ENCODE results near the gene IL12RB1. TPM values are rescaled to one million over a fixed set of nuclear protein-coding genes. Genes with fewer than 3 reads are reported as not detected.

Gene IL12RB1
- 1 to 10 TPM; 1.0 to 4.8 (median 1.9) TPM for total RNA-seq

GRCh38 chr19:18086590-18087138, at the start of gene IL12RB1:
TSS of gene IL12RB1 (minus strand) at chr19:18086934. CDS start at chr19:18086823, 111 bp downstream.
- Histone ChIP-seq H3K36me3 (no peaks in the 10 kb centered on the region), H3K27ac (peak within 1 kb of the TSS in 3 of 4 donors; percentile 70 to 91 (median 72)), H3K9me3 (no peaks in the 10 kb centered on the region), H3K4me1 (peaks cover 0 to 29% (median 19%) of the 10 kb centered on the region in 4 donors), H3K27me3 (no peaks in the 10 kb centered on the region), H3K4me3 (peak within 1 kb of the TSS in 2 of 4 donors; percentile 42 to 45)
- 39 to 50% methylated on average over 11 to 12 of the region's 12 CpGs for WGBS, 2 donors
- DNase-seq (ENCODE audit: low spot score in 2 of 2) = no peak
- no peak for TF ChIP-seq POLR2A (IDR thresholded peaks at IDR 0.05)
- TF ChIP-seq EP300 (IDR thresholded peaks at IDR 0.05) = no peak
- no peak for TF ChIP-seq CTCF (IDR thresholded peaks at IDR 0.05)

- no peaks in the 10 kb centered on the region for H3K9me3 ChIP-seq
- H3K36me3 ChIP-seq = peaks cover 2 to 98% (median 25%) of the 10 kb centered on the region in 3 donors
- no peak overlapping the region for H3K27ac ChIP-seq
- no peak overlapping the region for H3K4me3 ChIP-seq
- no peak for DNase-seq (ENCODE audit: low spot score in 2 of 2)
- 88 to 92% methylated on average over 18 of the region's 18 CpGs for WGBS, 2 donors
- H3K27me3 ChIP-seq = no peaks in the 10 kb centered on the region
- H3K4me1 ChIP-seq = no peaks in the 10 kb centered on the region
- TF ChIP-seq CTCF (IDR thresholded peaks at IDR 0.05) (no peak), EP300 (IDR thresholded peaks at IDR 0.05) (no peak), POLR2A (IDR thresholded peaks at IDR 0.05) (no peak)
Measured at GRCh38 chr19:18135712-18136584, 49.2 kb upstream of the IL12RB1 start.

GRCh38 chr19:18131841-18132596, 45.3 kb upstream of the IL12RB1 start:
- Histone ChIP-seq H3K36me3 (peaks cover 2 to 93% (median 25%) of the 10 kb centered on the region in 3 donors), H3K4me1 (no peaks in the 10 kb centered on the region), H3K4me3 (no peak overlapping the region), H3K27ac (no peak overlapping the region), H3K9me3 (no peaks in the 10 kb centered on the region), H3K27me3 (no peaks in the 10 kb centered on the region)
- WGBS, 2 donors = 85 to 89% methylated on average over 22 to 31 of the region's 31 CpGs
- TF ChIP-seq EP300 (IDR thresholded peaks at IDR 0.05) (no peak), POLR2A (IDR thresholded peaks at IDR 0.05) (no peak), CTCF (IDR thresholded peaks at IDR 0.05) (no peak)
- no peak for DNase-seq (ENCODE audit: low spot score in 2 of 2)

GRCh38 chr19:18130523-18131242, 43.9 kb upstream of the IL12RB1 start:
- H3K9me3 ChIP-seq = no peaks in the 10 kb centered on the region
- H3K4me3 ChIP-seq = no peak overlapping the region
- peaks cover 2 to 89% (median 25%) of the 10 kb centered on the region in 3 donors for H3K36me3 ChIP-seq
- TF ChIP-seq POLR2A (IDR thresholded peaks at IDR 0.05) (no peak), CTCF (IDR thresholded peaks at IDR 0.05) (no peak), EP300 (IDR thresholded peaks at IDR 0.05) (no peak)
- DNase-seq (ENCODE audit: low spot score in 2 of 2) = no peak
- 91 to 96% methylated on average over 21 of the region's 21 CpGs for WGBS, 2 donors
- H3K4me1 ChIP-seq = no peaks in the 10 kb centered on the region
- no peak overlapping the region for H3K27ac ChIP-seq
- H3K27me3 ChIP-seq = no peaks in the 10 kb centered on the region
